Activated B cell treated with CpG ODN at 0.5 μM for 24 hours (primary cell): ENCODE data around the gene PNPLA7. TPM values are rescaled to one million over a fixed set of nuclear protein-coding genes. Genes with fewer than 3 reads are reported as not detected.

Experiments
- ATAC-seq: fragments of 200-7000 bp; cut with Tn5 transposase; one replicate; pipeline ENCODE4 v1.10.0; 2021; ENCODE audit warnings: low read depth, mild to moderate bottlenecking, moderate library complexity
- CTCF ChIA-PET: fragments of 350-600 bp; sonication (Branson Sonifier 250); formaldehyde crosslinking; loops from one replicate; lab custom pipeline; 2021; ENCODE audit warnings: antibody characterized with exemption; lab: Charles Lee
- POLR2A ChIA-PET: fragments of 350-600 bp; sonication (Branson Sonifier 250); formaldehyde crosslinking; loops from one replicate; lab custom pipeline; 2021; ENCODE audit warnings: antibody characterized with exemption; lab: Charles Lee
- DNase-seq: peaks from one replicate; pipeline ENCODE4 v3.0.0; 2022
- H3K27ac Mint-ChIP-seq: one replicate; pipeline ENCODE4 v1.8.0; 2020; ENCODE audit warnings: mixed read lengths
- H3K27me3 Mint-ChIP-seq: one replicate; pipeline ENCODE4 v1.8.0; 2021; ENCODE audit warnings: mixed read lengths
- H3K36me3 Mint-ChIP-seq: one replicate; pipeline ENCODE4 v1.8.0; 2021; ENCODE audit warnings: low read depth, mixed read lengths
- H3K4me1 Mint-ChIP-seq: one replicate; pipeline ENCODE4 v1.8.0; 2021; ENCODE audit warnings: mixed read lengths
- H3K4me3 Mint-ChIP-seq: one replicate; pipeline ENCODE4 v1.8.0; 2020; ENCODE audit warnings: mild to moderate bottlenecking, mixed read lengths
- H3K9me3 Mint-ChIP-seq: one replicate; pipeline ENCODE4 v1.8.0; 2020; ENCODE audit warnings: mixed read lengths
- intact Hi-C: fragments of 100-400 bp; cut with micrococcal nuclease; formaldehyde crosslinking; loops from one replicate; pipeline ENCODE4 v1.15.1; 2024
- total RNA-seq: library from RNA; stranded (reverse); gene quantifications from 2 replicates; pipeline ENCODE4 v1.2.3, GENCODE V29; 2022
- TF ChIP-seq, protein P1 (sequence below): fragments of 200-600 bp; IDR thresholded peaks from one replicate; pipeline ENCODE4 v1.8.0; 2022; ENCODE audit warnings: antibody characterized with exemption, mild to moderate bottlenecking

PNPLA7 gene
- total RNA-seq, 1 donor from 2014 or later: 5.5 TPM

DNA sequence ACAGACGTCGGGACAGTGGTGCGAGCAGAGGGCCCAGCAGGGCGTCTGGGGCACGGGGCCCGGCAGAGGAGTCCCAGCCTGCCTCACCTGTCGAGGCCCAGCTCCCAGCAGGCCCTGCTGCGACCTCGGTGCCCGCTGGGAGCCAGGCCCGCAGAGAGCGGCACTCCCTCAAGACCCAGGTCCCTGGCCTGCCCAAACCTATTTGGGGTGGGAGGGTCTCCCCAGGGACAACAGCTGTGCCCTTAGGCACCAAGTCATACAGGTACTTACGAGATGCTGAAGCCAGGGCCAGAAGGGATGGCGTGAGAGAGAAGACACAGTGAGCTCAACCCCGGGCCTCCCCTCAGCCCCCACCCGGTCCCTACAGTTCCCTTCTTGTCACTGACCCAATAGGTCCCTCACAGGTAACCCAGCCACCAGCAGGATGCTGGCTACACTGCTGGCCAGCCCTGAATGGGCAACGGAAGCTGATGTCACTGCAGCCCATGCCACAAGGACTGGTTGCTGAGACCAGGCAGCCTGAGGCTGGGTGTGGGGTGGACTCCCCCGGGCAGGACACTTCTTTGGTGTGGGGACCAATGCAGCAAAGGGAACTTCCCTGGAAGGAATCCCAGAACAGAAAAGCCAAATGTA, 94.7 kb downstream of the PNPLA7 start:
- DNase-seq (peak; percentile 15), ATAC-seq (no peak)
- no peaks in the 10 kb centered on the region for H3K27me3 Mint-ChIP-seq
- peak overlapping the region; percentile 29 for H3K4me3 Mint-ChIP-seq
- TF ChIP-seq, protein P1, sequence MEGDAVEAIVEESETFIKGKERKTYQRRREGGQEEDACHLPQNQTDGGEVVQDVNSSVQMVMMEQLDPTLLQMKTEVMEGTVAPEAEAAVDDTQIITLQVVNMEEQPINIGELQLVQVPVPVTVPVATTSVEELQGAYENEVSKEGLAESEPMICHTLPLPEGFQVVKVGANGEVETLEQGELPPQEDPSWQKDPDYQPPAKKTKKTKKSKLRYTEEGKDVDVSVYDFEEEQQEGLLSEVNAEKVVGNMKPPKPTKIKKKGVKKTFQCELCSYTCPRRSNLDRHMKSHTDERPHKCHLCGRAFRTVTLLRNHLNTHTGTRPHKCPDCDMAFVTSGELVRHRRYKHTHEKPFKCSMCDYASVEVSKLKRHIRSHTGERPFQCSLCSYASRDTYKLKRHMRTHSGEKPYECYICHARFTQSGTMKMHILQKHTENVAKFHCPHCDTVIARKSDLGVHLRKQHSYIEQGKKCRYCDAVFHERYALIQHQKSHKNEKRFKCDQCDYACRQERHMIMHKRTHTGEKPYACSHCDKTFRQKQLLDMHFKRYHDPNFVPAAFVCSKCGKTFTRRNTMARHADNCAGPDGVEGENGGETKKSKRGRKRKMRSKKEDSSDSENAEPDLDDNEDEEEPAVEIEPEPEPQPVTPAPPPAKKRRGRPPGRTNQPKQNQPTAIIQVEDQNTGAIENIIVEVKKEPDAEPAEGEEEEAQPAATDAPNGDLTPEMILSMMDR: no peak
- peaks cover 7% of the 10 kb centered on the region for H3K36me3 Mint-ChIP-seq
- H3K27ac Mint-ChIP-seq: no peak overlapping the region
- CTCF ChIA-PET: no interaction called here
- no peaks in the 10 kb centered on the region for H3K9me3 Mint-ChIP-seq
- POLR2A ChIA-PET: interaction anchor here (0.8 to 1.6 kb wide), 2 partner anchors 135 to 214 kb away, joined by 3 read pairs; partner anchors contain the start of gene TUBB4B
- peaks cover 29% of the 10 kb centered on the region for H3K4me1 Mint-ChIP-seq
- intact Hi-C loops: no loop called here

DNA sequence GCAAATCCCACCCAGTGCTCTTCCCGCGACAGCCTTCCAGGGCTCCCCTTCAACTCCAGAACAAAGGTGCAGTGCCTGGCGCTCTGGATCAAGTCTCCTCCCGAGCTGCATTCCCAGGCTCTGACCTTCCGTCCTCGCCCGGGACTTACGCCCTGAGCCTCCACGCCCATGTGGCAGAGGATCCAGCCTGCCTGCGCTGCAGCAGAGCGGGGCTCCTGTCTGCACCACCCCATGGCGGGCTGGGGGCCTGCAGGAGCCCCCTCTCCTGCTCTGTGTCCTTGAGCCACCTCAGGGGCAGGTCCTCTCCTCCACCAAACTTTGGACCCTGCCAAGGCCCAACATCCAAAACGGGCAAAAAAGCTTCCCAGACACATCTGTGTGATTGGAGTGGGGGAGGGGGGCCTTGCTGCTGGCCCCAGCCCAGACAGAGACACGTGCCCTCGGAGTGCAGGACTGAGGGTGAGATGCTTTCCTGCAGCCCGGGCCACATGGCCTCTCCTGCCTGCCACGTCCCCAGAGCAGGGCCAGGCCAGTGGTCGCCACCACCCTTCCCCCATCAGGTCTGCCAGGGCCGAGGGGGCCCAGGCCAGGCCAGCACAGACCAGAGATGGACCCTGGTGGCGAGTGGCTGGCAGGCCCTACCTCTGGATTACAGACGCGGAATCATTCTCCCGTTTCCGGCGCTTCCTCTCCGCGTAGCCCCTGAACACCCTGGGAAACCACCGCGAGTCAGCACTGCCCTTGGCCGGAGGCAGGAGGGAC, 95.4 kb downstream of the PNPLA7 start:
- no peaks in the 10 kb centered on the region for H3K27me3 Mint-ChIP-seq
- peak overlapping the region; percentile 83 for H3K4me3 Mint-ChIP-seq
- H3K27ac Mint-ChIP-seq: peak overlapping the region; percentile 71
- H3K9me3 Mint-ChIP-seq: no peaks in the 10 kb centered on the region
- peaks cover 7% of the 10 kb centered on the region for H3K36me3 Mint-ChIP-seq
- DNase-seq (no peak), ATAC-seq (no peak)
- TF ChIP-seq, protein P1: no peak
- CTCF ChIA-PET: no interaction called here
- peaks cover 27% of the 10 kb centered on the region for H3K4me1 Mint-ChIP-seq
- intact Hi-C loops: loop anchor here (1.0 kb wide), 1 partner anchor 31 kb away; the partner anchor contains the start of genes EXD3 and NOXA1
- POLR2A ChIA-PET: interaction anchor here (1.4 to 1.8 kb wide), 3 partner anchors 32 to 214 kb away, joined by 3 to 7 read pairs (median 4); partner anchors contain the start of genes EXD3, NOXA1 and TUBB4B

DNA sequence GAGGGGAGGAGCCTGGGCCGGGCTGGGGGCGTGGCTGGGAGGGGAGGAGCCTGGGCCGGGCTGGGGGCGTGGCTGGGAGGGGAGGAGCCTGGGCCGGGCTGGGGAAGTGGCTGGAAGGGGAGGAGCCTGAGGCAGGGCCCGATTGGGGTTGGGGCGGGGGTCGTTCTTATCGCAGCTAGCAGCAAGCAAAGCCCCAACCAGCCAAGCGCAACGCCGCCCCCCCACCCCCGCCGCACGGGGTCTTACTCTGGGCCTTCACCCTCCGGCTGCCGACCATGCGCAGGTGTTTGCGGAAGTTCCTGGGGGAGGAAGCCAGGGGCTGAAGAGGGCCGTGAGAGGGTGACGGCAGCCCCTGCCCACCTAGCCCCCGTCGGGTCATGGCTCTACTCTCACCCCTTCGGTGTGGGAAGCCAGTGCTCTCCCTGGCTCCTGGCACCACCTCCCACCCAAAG, 96.0 kb downstream of the PNPLA7 start:
- TF ChIP-seq, protein P1: no peak
- intact Hi-C loops: loop anchor here (1.0 kb wide), 1 partner anchor 31 kb away; the partner anchor contains the start of genes EXD3 and NOXA1
- H3K9me3 Mint-ChIP-seq: no peaks in the 10 kb centered on the region
- peaks cover 23% of the 10 kb centered on the region for H3K4me1 Mint-ChIP-seq
- CTCF ChIA-PET: no interaction called here
- peak overlapping the region; percentile 83 for H3K4me3 Mint-ChIP-seq
- peak; percentile 52 for ATAC-seq
- peaks cover 7% of the 10 kb centered on the region for H3K36me3 Mint-ChIP-seq
- DNase-seq: peak; percentile 57
- H3K27me3 Mint-ChIP-seq: no peaks in the 10 kb centered on the region
- POLR2A ChIA-PET: interaction anchor here (1.4 to 1.8 kb wide), 2 partner anchors 31 to 214 kb away, joined by 4 to 7 read pairs; partner anchors contain the start of genes EXD3 and NOXA1
- H3K27ac Mint-ChIP-seq: peak overlapping the region; percentile 71

DNA sequence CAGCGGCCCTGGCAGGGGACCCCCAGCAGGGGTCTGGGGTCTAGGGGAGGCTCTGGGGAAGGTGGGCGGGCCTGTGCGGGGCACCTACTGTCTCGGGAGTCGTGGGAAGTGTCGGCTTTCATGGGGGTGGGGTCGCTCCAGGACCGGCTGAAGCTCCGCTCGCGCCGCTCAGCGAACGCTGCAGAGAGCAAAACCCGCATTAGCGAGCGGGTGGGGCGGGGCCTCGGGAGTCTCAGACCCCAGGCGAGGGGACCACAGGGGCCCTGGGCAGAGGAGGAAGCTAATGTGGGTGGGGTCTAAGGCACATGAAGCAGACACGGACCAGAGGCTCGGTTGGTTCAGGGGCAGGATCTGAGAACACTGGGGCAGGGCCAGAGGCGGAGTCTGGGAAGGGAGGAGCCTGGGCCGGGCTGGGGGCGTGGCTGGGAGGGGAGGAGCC, 96.5 kb downstream of the PNPLA7 start:
- ATAC-seq (peak; percentile 88), DNase-seq (peak; percentile 61)
- CTCF ChIA-PET: interaction anchor here (1.0 kb wide), 1 partner anchor 10 kb away, joined by 3 read pairs; no protein-coding TSS in a partner anchor
- POLR2A ChIA-PET: interaction anchor here (1.4 to 1.8 kb wide), 2 partner anchors 31 to 213 kb away, joined by 4 to 7 read pairs; partner anchors contain the start of genes EXD3 and NOXA1
- Mint-ChIP-seq H3K4me1 (peaks cover 23% of the 10 kb centered on the region), H3K27ac (no peak overlapping the region), H3K36me3 (peaks cover 7% of the 10 kb centered on the region), H3K9me3 (no peaks in the 10 kb centered on the region), H3K4me3 (peak overlapping the region; percentile 60), H3K27me3 (no peaks in the 10 kb centered on the region)
- TF ChIP-seq, protein P1: no peak
- intact Hi-C loops: loop anchor here (1.0 kb wide), 1 partner anchor 30 kb away; the partner anchor contains the start of genes EXD3 and NOXA1
